OCI-LY7 (cell line): ENCODE measurements around the gene ASB14.

Experiments used
- CTCF ChIP-seq: fragments of 200-600 bp; sonication (generic); conservative IDR thresholded peaks from 2 replicates; pipeline ENCODE4 v1.5.1; 2014; ENCODE audit warnings: mild to moderate bottlenecking, antibody characterized with exemption, low read length, moderate library complexity, mixed read lengths
- EZH2phosphoT487 ChIP-seq: fragments of 200-600 bp; sonication (generic); IDR thresholded peaks from 2 replicates; pipeline ENCODE4 v1.6.1; 2018; ENCODE audit warnings: low read depth, borderline replicate concordance, mild to moderate bottlenecking, mixed run types, antibody characterized with exemption, low read length, moderate library complexity, mixed read lengths

- TF ChIP-seq CTCF (no peak), EZH2phosphoT487 (no peak)
These were observed 24.1 kb downstream of the ASB14 start for GRCh38 chr3:57268416-57268815.
